T-helper 9 cell (primary cell): ENCODE results near the gene FBXL13.
"Not testable (repeated sequence)": the region's sequence is repeated elsewhere in the genome, so short reads cannot be mapped to it uniquely, and the experiment has no call there.

Experiments used
- DNase-seq: peaks from one replicate; pipeline ENCODE4 v3.0.0-alpha.2; 2020

The FBXL13 gene

GRCh38 chr7:102811942-102812678 lies 262.5 kb downstream of the FBXL13 start:
- DNase-seq = no peak

- no peak for DNase-seq
Measured at GRCh38 chr7:102810916-102811315, 263.7 kb downstream of the FBXL13 start.

GRCh38 chr7:102806613-102807012 lies 268.0 kb downstream of the FBXL13 start:
- no peak for DNase-seq

GRCh38 chr7:102795987-102796595 lies 278.5 kb downstream of the FBXL13 start:
- DNase-seq = not testable (repeated sequence)

GRCh38 chr7:102794567-102794966 lies 280.0 kb downstream of the FBXL13 start:
- not testable (repeated sequence) for DNase-seq

- not testable (repeated sequence) for DNase-seq
Measured at GRCh38 chr7:102791831-102792230, 282.8 kb downstream of the FBXL13 start.

GRCh38 chr7:102791367-102791766 lies 283.2 kb downstream of the FBXL13 start:
- DNase-seq = not testable (repeated sequence)

- not testable (repeated sequence) for DNase-seq
Measured at GRCh38 chr7:102790364-102791100, 284.1 kb downstream of the FBXL13 start.

- DNase-seq = not testable (repeated sequence)
Measured at GRCh38 chr7:102788770-102789169, 285.8 kb downstream of the FBXL13 start.

GRCh38 chr7:102780926-102781325 lies 293.7 kb downstream of the FBXL13 start:
- DNase-seq = not testable (repeated sequence)

GRCh38 chr7:102778663-102779062 lies 295.9 kb downstream of the FBXL13 start:
- not testable (repeated sequence) for DNase-seq

- not testable (repeated sequence) for DNase-seq
Measured at GRCh38 chr7:102776217-102776616, 298.4 kb downstream of the FBXL13 start.

- DNase-seq = not testable (repeated sequence)
Measured at GRCh38 chr7:102770467-102770866, 304.1 kb downstream of the FBXL13 start.

GRCh38 chr7:102769657-102770192 lies 304.9 kb downstream of the FBXL13 start:
- not testable (repeated sequence) for DNase-seq

GRCh38 chr7:102763295-102763905 lies 311.2 kb downstream of the FBXL13 start:
- DNase-seq = not testable (repeated sequence)
